ENCODE data around the gene EPHA5. TPM values are rescaled to one million over a fixed set of nuclear protein-coding genes. Genes with fewer than 3 reads are reported as not detected.

Gene EPHA5
- total RNA-seq, 1 donor from 2014 or later: under 0.01 TPM

- FAIRE-seq (no peak), DNase-seq (ENCODE audit: low read depth) (no peak)
- H3K4me3 ChIP-seq (ENCODE audit: low read depth, low read length): no peak overlapping the region
- no peaks in the 10 kb centered on the region for H3K27me3 ChIP-seq (ENCODE audit: control insufficient read depth, insufficient read depth, low read length)
- no peaks in the 10 kb centered on the region for H3K36me3 ChIP-seq (ENCODE audit: control insufficient read depth, insufficient read depth, low read length)
- TF ChIP-seq CTCF (IDR thresholded peaks at IDR 0.05; ENCODE audit: insufficient read depth, low read length, severe bottlenecking): no peak
Observed at GRCh38 chr4:65658117-65658516, 12.2 kb downstream of the EPHA5 start.

DNA sequence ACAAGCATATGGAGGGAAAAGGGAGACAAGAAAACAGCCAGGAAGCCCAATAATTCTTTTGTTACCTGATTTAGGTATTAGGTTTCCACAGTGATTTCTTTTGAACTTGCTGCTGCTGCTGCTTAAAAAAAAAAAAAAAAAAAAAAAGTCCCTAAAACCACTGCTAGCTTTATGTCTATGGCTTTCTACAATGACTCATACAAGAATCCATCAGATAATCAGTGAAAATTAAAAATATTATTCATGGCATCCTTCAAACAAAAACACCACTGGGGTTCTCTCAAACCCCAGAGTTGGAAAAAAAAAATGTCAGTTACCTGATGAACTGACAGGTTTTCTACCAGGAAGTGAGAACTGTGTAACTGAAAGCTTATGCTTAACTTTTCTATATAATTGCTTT, 14.3 kb downstream of the EPHA5 start:
- FAIRE-seq (no peak), DNase-seq (ENCODE audit: low read depth) (no peak)
- Histone ChIP-seq H3K36me3 (ENCODE audit: control insufficient read depth, insufficient read depth, low read length) (no peaks in the 10 kb centered on the region), H3K4me3 (ENCODE audit: low read depth, low read length) (no peak overlapping the region), H3K27me3 (ENCODE audit: control insufficient read depth, insufficient read depth, low read length) (no peaks in the 10 kb centered on the region)
- TF ChIP-seq CTCF (IDR thresholded peaks at IDR 0.05; ENCODE audit: insufficient read depth, low read length, severe bottlenecking): no peak

DNA sequence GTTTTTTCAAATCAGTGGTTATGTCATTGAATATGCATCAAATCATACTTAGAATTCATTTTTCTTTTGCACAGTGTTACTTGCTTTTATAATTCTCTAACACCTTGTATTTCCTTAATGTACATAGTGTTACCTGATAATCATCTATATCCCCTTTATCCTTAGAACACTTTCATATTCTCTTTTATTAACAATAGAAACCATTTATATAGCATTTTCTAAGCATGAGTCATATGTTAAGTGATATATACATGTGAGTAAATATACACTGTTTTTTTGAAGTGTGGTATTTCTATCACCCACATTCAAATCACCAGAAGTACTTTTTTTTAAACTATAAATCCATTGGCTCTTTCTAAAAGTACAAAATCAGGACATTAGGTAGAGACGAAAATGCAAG, 15.3 kb downstream of the EPHA5 start:
- no peak for FAIRE-seq
- no peak for DNase-seq (ENCODE audit: low read depth)
- Histone ChIP-seq H3K36me3 (ENCODE audit: control insufficient read depth, insufficient read depth, low read length) (no peaks in the 10 kb centered on the region), H3K4me3 (ENCODE audit: low read depth, low read length) (no peak overlapping the region), H3K27me3 (ENCODE audit: control insufficient read depth, insufficient read depth, low read length) (no peaks in the 10 kb centered on the region)
- TF ChIP-seq CTCF (IDR thresholded peaks at IDR 0.05; ENCODE audit: insufficient read depth, low read length, severe bottlenecking): no peak

GRCh38 chr4:65653740-65654361, 16.4 kb downstream of the EPHA5 start:
- no peak for DNase-seq (ENCODE audit: low read depth)
- Histone ChIP-seq H3K27me3 (ENCODE audit: control insufficient read depth, insufficient read depth, low read length) (no peaks in the 10 kb centered on the region), H3K36me3 (ENCODE audit: control insufficient read depth, insufficient read depth, low read length) (no peaks in the 10 kb centered on the region), H3K4me3 (ENCODE audit: low read depth, low read length) (no peak overlapping the region)
- TF ChIP-seq CTCF (IDR thresholded peaks at IDR 0.05; ENCODE audit: insufficient read depth, low read length, severe bottlenecking): no peak
- no peak for FAIRE-seq

DNA sequence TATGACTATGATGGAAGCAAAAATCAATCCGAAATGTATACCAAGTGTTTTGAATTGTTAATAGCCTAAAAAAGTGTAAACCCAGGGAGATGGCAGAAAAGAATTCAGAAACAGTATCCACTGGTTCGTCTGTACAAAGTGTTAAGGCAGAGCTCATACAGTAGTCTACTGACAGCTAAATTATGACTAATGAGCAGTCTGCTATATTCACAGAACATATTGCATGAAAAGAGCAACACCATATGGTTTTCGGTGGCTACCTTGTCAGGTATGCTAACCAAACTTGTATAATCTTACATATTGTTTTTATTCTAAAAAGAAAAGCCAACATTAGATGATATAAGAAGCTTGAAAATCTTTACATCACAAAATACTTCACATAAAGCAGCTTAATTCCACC, 18.5 kb downstream of the EPHA5 start:
- no peak for FAIRE-seq
- no peak for TF ChIP-seq CTCF (IDR thresholded peaks at IDR 0.05; ENCODE audit: insufficient read depth, low read length, severe bottlenecking)
- Histone ChIP-seq H3K27me3 (ENCODE audit: control insufficient read depth, insufficient read depth, low read length) (no peaks in the 10 kb centered on the region), H3K36me3 (ENCODE audit: control insufficient read depth, insufficient read depth, low read length) (no peaks in the 10 kb centered on the region), H3K4me3 (ENCODE audit: low read depth, low read length) (no peak overlapping the region)
- DNase-seq (ENCODE audit: low read depth): no peak

DNA sequence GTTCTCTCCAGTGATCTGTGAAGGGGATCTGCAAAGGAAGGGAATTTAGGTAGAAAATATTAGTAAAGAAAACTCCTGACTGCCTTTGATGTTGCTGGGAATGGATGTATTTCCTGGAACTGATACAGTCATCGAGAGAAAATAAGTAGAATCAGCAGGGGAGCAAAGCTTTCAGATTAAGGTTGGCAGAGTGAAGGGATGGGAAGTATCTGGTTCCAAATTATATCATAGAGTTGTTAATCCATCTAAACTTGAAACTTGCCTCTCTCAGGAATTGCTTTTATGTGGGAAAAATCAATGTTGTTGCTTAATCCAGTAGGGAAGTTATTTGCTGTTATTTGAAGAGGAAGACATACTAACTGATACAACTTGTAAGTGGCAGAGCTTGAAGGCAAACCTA, 19.3 kb downstream of the EPHA5 start:
- no peak for FAIRE-seq
- no peak for TF ChIP-seq CTCF (IDR thresholded peaks at IDR 0.05; ENCODE audit: insufficient read depth, low read length, severe bottlenecking)
- H3K4me3 ChIP-seq (ENCODE audit: low read depth, low read length): no peak overlapping the region

More for the DNA sequence above, 19.3 kb downstream of the EPHA5 start:
- H3K27me3 ChIP-seq (ENCODE audit: control insufficient read depth, insufficient read depth, low read length): no peaks in the 10 kb centered on the region
- no peaks in the 10 kb centered on the region for H3K36me3 ChIP-seq (ENCODE audit: control insufficient read depth, insufficient read depth, low read length)
- no peak for DNase-seq (ENCODE audit: low read depth)
